Measurements from ENCODE around the gene DIAPH1. TPM values are rescaled to one million over a fixed set of nuclear protein-coding genes. Genes with fewer than 3 reads are reported as not detected.
A peak's percentile ranks its signal among the peaks of the same experiment; 100 is the strongest.

DIAPH1 gene
- 16.3 and 22.1 TPM in 2 replicates for total RNA-seq (ENCODE audit: low replicate concordance)

DNA sequence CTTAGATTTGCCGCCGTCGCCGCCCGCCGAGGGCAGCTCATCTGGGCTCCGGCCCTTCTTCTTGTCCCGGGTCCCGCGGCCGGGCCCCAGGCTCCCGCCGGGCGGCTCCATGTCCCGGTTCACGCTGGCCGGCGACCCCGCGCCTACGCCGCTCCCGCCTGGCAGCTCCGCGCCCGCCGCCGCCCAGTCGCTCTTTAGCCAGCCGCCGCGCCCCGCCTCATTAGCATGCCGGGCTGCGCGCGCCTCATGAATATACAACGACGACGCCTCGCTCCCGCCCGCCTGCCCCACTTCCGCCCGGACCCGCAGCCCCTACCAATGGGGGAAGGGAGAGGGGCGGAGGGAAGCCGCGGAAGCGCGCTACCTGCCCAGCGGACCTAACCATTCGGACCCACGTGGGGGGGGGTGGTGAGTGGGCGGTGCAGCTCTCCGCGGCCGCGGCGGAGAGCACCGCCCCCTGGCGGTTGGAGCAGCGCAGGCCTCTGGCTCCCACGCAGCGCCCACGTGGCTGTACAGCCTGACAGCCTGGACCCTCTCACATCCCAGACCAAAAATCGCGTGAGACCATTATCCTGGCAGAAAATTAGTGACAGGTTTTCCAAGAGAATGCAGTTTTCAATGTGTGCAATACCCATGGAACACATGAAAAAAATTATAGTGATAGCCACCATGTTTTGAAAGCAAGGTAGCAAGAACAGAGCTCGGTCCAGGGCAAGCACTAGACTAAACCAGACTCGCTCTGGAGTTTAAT, at the start of gene DIAPH1:
Gene DIAPH1, minus strand, starts transcription at position 197 of the 751 bp plus-strand sequence. Its CDS starts 86 bp downstream, at position 111.
- peak; percentile 92 for TF ChIP-seq CTCF (IDR thresholded peaks at IDR 0.05; ENCODE audit: insufficient read depth, low read length)

DNA sequence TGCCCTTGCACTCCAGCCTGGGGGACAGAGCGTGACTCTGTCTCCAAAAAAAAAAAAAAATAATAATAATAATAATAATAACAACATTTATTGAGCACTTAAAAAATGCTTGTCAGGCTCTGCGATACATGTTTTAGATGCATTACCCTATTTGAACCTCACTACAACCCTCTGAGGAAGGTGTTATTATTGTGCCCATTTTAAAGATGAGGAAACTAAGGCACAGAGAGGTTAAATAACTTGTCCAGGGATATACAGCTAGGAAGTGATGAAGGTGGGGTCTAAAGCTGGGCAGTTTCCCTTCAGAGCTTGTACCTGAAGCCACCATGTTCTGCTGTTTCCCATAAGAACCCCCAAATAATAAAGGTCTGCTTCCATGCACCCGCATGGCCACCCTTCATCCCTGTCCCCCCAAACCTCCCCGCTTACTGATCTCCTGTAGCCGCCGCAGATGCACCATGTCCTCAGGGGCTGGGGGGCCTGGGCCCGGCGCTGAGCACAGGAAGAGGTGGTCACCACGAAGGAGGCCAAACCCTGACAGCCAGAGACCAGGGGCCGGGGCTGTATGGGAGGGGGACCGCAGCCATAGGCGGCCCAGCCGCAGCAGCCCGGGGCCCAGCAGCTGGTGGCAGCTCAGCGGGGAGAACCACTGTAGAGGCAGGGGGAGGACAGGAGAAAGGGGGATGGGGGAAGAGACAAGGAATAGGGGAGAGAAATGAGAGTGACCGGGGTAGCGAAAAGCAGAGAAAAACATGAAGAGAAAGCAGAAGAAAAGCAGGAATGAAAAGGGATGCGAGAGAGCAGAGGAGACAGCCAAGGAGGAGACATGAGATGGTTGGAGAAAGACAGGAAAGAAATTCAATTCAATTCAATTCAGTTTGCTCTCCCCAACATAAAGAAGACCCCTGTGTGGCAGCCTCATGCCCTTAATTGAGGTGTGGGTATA, 47.5 kb upstream of the DIAPH1 start:
- DNase-seq (ENCODE audit: low read depth) = no peak
- TF ChIP-seq CTCF (IDR thresholded peaks at IDR 0.05; ENCODE audit: insufficient read depth, low read length) = no peak
- H3K4me3 ChIP-seq (ENCODE audit: low read depth, low read length) = no peak overlapping the region

More for the DNA sequence above, at the start of gene DIAPH1:
- peak; percentile 93 for DNase-seq (ENCODE audit: low read depth)
- peak within 1 kb of the TSS; percentile 80 for H3K4me3 ChIP-seq (ENCODE audit: low read depth, low read length)

DNA sequence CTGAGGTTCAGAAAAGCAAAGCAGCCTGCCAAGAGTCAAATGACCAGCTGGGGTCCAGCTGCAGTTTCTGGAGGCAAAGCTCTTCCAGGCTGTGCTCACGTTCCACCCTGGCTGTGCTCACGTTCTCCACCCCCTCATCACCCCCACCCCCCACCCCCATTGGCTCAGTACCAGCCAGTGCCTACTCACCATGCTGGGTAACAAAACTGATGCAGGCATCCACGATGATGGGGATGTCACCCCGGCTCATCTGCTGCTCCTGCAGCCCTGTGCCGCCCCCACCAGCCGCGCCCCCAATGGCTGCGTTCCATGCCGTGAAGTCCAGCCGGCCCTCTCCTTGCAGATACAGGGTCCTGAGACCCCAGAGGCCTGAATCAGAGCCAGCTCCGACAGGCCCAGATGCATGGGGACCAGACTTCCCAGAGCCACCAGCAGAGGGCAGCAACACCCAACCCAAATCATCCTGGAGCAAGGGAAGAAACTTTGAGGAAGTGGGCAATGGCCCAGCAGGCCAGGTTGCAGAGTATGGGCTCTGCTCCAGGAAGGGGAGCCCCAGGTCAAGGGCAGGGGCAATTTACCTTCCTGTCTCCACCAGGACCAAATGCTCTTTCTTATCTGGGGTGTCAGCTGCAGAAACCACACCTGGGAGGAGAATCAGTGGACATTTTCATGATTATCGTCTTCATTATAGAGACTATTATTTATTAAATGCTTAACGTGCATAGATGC, 46.1 kb upstream of the DIAPH1 start:
- TF ChIP-seq CTCF (IDR thresholded peaks at IDR 0.05; ENCODE audit: insufficient read depth, low read length) = peak; percentile 93
- peak; percentile 71 for DNase-seq (ENCODE audit: low read depth)
- no peak overlapping the region for H3K4me3 ChIP-seq (ENCODE audit: low read depth, low read length)

GRCh38 chr5:141663506-141663905, 44.7 kb upstream of the DIAPH1 start:
- DNase-seq (ENCODE audit: low read depth) = no peak
- no peak for TF ChIP-seq CTCF (IDR thresholded peaks at IDR 0.05; ENCODE audit: insufficient read depth, low read length)
- H3K4me3 ChIP-seq (ENCODE audit: low read depth, low read length) = no peak overlapping the region

GRCh38 chr5:141662028-141662427, 43.2 kb upstream of the DIAPH1 start:
- no peak overlapping the region for H3K4me3 ChIP-seq (ENCODE audit: low read depth, low read length)

More at GRCh38 chr5:141662028-141662427, 43.2 kb upstream of the DIAPH1 start:
- TF ChIP-seq CTCF (IDR thresholded peaks at IDR 0.05; ENCODE audit: insufficient read depth, low read length) = no peak
- no peak for DNase-seq (ENCODE audit: low read depth)
